Lower lobe of right lung (tissue), 2 donors: ENCODE results near the gene WDR86. TPM values are rescaled to one million over a fixed set of nuclear protein-coding genes. Genes with fewer than 3 reads are reported as not detected.

ENCODE experiments used
- ATAC-seq, 2 donors: fragments of 200-7000 bp; cut with Tn5 transposase; one replicate each; pipeline ENCODE4 v1.9.1; 2020 to 2022; ENCODE audit warnings: mild to moderate bottlenecking in 2 of 2, moderate library complexity in 2 of 2
- DNase-seq: peaks from one replicate; pipeline ENCODE4 v3.0.0-alpha.2; 2020
- H3K27ac ChIP-seq: fragments of 200-600 bp; one replicate; pipeline ENCODE4 v1.8.0; 2022
- H3K27me3 ChIP-seq: fragments of 200-600 bp; one replicate; pipeline ENCODE4 v1.8.0; 2022; ENCODE audit warnings: low read depth
- H3K36me3 ChIP-seq: fragments of 200-600 bp; one replicate; pipeline ENCODE4 v1.8.0; 2022; ENCODE audit warnings: mild to moderate bottlenecking
- H3K4me1 ChIP-seq: fragments of 200-600 bp; one replicate; pipeline ENCODE4 v1.8.0; 2022
- H3K4me3 ChIP-seq: fragments of 200-600 bp; one replicate; pipeline ENCODE4 v1.8.0; 2022; ENCODE audit warnings: mild to moderate bottlenecking
- H3K9me3 ChIP-seq: fragments of 200-600 bp; one replicate; pipeline ENCODE4 v1.8.0; 2022
- intact Hi-C: fragments of 100-400 bp; cut with DNase I; formaldehyde crosslinking; loops from one replicate; pipeline ENCODE4 v1.11.0; 2022
- total RNA-seq: library from RNA; stranded (reverse); fragmentation: NEBNext Ultra II Directional; extraction: Animal tissue kit (Norgen Biotek cat#: 25700); gene quantifications from one replicate; pipeline ENCODE4 v1.2.1, GENCODE V29; 2021
- TF ChIP-seq, protein P1 (sequence below): fragments of 200-600 bp; IDR thresholded peaks from one replicate; pipeline ENCODE4 v1.8.0; 2022; ENCODE audit warnings: antibody characterized with exemption, mild to moderate bottlenecking
- donor health status: DM: no; HTN: yes; CAD: no; lungs with severe emphysema.

WDR86 gene
- total RNA-seq, 1 donor from 2014 or later: 4.4 TPM

GRCh38 chr7:151431281-151431767 is 21.5 kb upstream of the WDR86 start:
- H3K4me1 ChIP-seq: peaks cover 37% of the 10 kb centered on the region
- ATAC-seq: no peak
- no peak overlapping the region for H3K27ac ChIP-seq
- no peaks in the 10 kb centered on the region for H3K36me3 ChIP-seq
- H3K27me3 ChIP-seq: no peaks in the 10 kb centered on the region
- no peak overlapping the region for H3K4me3 ChIP-seq
- no peaks in the 10 kb centered on the region for H3K9me3 ChIP-seq
- TF ChIP-seq, protein P1, sequence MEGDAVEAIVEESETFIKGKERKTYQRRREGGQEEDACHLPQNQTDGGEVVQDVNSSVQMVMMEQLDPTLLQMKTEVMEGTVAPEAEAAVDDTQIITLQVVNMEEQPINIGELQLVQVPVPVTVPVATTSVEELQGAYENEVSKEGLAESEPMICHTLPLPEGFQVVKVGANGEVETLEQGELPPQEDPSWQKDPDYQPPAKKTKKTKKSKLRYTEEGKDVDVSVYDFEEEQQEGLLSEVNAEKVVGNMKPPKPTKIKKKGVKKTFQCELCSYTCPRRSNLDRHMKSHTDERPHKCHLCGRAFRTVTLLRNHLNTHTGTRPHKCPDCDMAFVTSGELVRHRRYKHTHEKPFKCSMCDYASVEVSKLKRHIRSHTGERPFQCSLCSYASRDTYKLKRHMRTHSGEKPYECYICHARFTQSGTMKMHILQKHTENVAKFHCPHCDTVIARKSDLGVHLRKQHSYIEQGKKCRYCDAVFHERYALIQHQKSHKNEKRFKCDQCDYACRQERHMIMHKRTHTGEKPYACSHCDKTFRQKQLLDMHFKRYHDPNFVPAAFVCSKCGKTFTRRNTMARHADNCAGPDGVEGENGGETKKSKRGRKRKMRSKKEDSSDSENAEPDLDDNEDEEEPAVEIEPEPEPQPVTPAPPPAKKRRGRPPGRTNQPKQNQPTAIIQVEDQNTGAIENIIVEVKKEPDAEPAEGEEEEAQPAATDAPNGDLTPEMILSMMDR: no peak
- intact Hi-C loops: no loop called here
- DNase-seq: no peak

GRCh38 chr7:151430391-151431205 is 20.8 kb upstream of the WDR86 start:
- TF ChIP-seq, protein P1: no peak
- Histone ChIP-seq H3K27ac (peak overlapping the region; percentile 21), H3K9me3 (no peaks in the 10 kb centered on the region), H3K27me3 (no peaks in the 10 kb centered on the region), H3K4me3 (no peak overlapping the region), H3K4me1 (peaks cover 42% of the 10 kb centered on the region), H3K36me3 (no peaks in the 10 kb centered on the region)
- ATAC-seq: no peak
- intact Hi-C loops: no loop called here
- no peak for DNase-seq

- H3K27me3 ChIP-seq: no peaks in the 10 kb centered on the region
- ATAC-seq: peak; percentile 30 to 34
- no peaks in the 10 kb centered on the region for H3K36me3 ChIP-seq
- no peaks in the 10 kb centered on the region for H3K9me3 ChIP-seq
- TF ChIP-seq, protein P1: no peak
- intact Hi-C loops: no loop called here
- no peak for DNase-seq
- H3K27ac ChIP-seq: peak overlapping the region; percentile 21
- peaks cover 42% of the 10 kb centered on the region for H3K4me1 ChIP-seq
- no peak overlapping the region for H3K4me3 ChIP-seq
Observed at GRCh38 chr7:151429560-151430331, 19.9 kb upstream of the WDR86 start.

DNA sequence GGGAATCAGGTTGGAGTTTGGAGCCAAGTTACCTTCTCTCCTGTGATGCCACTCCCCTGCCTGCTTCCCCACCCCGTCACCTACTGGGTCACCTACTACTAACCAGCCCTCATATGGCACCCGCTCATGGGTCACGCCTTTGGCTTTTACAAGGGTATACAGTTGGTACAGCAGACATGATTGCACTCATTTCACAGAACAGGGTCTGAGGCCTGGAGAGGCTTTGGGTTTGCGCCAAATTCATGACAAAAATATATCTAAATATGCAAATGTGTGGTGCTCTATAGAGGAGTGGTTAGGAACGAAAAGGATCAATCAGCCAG is 19.4 kb upstream of the WDR86 start:
- Histone ChIP-seq H3K27me3 (no peaks in the 10 kb centered on the region), H3K4me3 (no peak overlapping the region), H3K9me3 (no peaks in the 10 kb centered on the region), H3K4me1 (peaks cover 42% of the 10 kb centered on the region), H3K27ac (peak overlapping the region; percentile 41), H3K36me3 (no peaks in the 10 kb centered on the region)
- no peak for ATAC-seq
- intact Hi-C loops: no loop called here
- TF ChIP-seq, protein P1: no peak
- DNase-seq: no peak

DNA sequence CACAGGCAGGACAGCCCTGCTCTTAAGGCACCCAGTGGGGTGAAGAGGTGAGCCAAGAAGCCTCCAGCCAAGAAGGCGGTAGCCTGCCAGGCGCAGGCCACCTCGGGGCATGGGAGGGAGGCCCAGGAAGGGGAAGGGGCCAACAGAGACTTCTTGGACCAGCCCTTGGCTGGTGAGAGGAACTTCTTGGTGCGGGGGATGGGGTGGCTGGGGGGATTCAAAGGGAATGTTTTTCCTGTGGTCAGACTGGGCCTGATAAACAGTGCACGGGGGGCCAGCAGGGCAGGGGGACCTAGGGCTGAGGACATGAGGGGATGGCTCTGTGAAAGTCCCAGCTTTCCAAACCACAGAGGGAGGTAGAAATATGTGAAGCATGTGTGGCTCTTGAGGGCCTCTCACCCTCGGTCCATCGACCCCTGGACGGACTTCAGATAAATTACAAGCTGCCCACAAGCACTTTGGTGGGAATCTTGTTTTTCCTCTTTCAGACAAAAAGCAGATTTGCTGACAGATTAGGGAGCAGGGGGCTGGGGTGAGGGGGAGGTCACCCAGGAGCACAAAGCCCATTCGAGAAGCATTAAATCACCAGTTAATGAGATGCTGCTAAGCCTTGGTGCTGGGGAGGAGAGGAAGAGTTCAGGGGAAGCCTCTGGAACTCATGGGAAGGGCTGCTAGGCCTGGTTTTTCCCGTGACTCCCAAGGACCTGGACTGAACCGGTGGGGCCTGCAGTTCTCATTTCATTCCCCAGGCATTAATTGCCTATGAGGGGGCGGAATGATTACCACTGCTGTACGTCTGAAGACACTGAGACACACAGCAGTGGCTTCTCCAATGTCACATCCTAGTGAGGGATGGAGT is 18.8 kb upstream of the WDR86 start:
- peak; percentile 16 to 58 for ATAC-seq
- TF ChIP-seq, protein P1: no peak
- Histone ChIP-seq H3K4me3 (no peak overlapping the region), H3K27me3 (no peaks in the 10 kb centered on the region), H3K9me3 (no peaks in the 10 kb centered on the region), H3K36me3 (no peaks in the 10 kb centered on the region), H3K27ac (peak overlapping the region; percentile 41), H3K4me1 (peaks cover 42% of the 10 kb centered on the region)
- intact Hi-C loops: no loop called here
- DNase-seq: no peak
